CD4-positive, alpha-beta T cell (primary cell): ENCODE results near the gene MSMO1. TPM values are rescaled to one million over a fixed set of nuclear protein-coding genes. Genes with fewer than 3 reads are reported as not detected.
A peak's percentile ranks its signal among the peaks of the same experiment; 100 is the strongest.

ENCODE experiments used
- ATAC-seq: fragments of 200-7000 bp; cut with Tn5 transposase; one replicate; pipeline ENCODE4 v1.10.0; 2022; ENCODE audit warnings: mild to moderate bottlenecking; ENCODE audit not compliant: poor library complexity
- CTCF ChIA-PET: fragments of 350-600 bp; sonication (Branson Sonifier 250); formaldehyde crosslinking; loops from one replicate; lab custom pipeline; 2021; ENCODE audit warnings: antibody characterized with exemption, inconsistent platforms; lab: Charles Lee
- POLR2A ChIA-PET: fragments of 350-600 bp; sonication (Branson Sonifier 250); formaldehyde crosslinking; loops from one replicate; lab custom pipeline; 2021; ENCODE audit warnings: antibody characterized with exemption, inconsistent platforms; lab: Charles Lee
- DNase-seq, 14 experiments: peaks; one replicate each; pipeline ENCODE4 v3.0.0-alpha.2; 2013 to 2020; ENCODE audit warnings: mixed read lengths in 2 of 14
- H3K27ac ChIP-seq, 2 donors: one replicate each; pipeline versions ENCODE4 v1.5.1 to v1.7.0; 2013; ENCODE audit warnings: low read length in 2 of 2, low read depth in 1 of 2, mild to moderate bottlenecking in 1 of 2
- H3K27me3 ChIP-seq, 2 experiments: 1 replicate in 1 of 2; 2 replicates in 1 of 2; pipeline versions ENCODE4 v1.6.1 to v1.7.0; 2013; ENCODE audit warnings: low read length in 2 of 2, control low read depth in 1 of 2, mild to moderate bottlenecking in 1 of 2, moderate library complexity in 1 of 2; ENCODE audit not compliant: insufficient read depth in 2 of 2, control insufficient read depth in 1 of 2
- H3K36me3 ChIP-seq: one replicate; pipeline ENCODE4 v1.6.1; 2013; ENCODE audit warnings: low read length, control low read depth; ENCODE audit not compliant: insufficient read depth
- H3K4me1 ChIP-seq: one replicate; pipeline ENCODE4 v1.6.1; 2013; ENCODE audit warnings: low read length, control low read depth; ENCODE audit not compliant: insufficient read depth
- H3K4me3 ChIP-seq: one replicate; pipeline ENCODE4 v1.5.1; 2013; ENCODE audit warnings: mild to moderate bottlenecking, low read length, moderate library complexity
- H3K9me3 ChIP-seq, 2 experiments: 1 replicate in 1 of 2; 2 replicates in 1 of 2; pipeline versions ENCODE4 v1.6.1 to v1.7.0; 2013; ENCODE audit warnings: low read length in 2 of 2, mild to moderate bottlenecking in 2 of 2, control low read depth in 1 of 2, moderate library complexity in 1 of 2; ENCODE audit not compliant: control insufficient read depth in 1 of 2, insufficient read depth in 1 of 2
- H3K27ac Mint-ChIP-seq: one replicate; pipeline ENCODE4 v1.8.0; 2020; ENCODE audit warnings: mixed read lengths
- H3K27me3 Mint-ChIP-seq: one replicate; pipeline ENCODE4 v1.8.0; 2021; ENCODE audit warnings: mixed read lengths
- H3K36me3 Mint-ChIP-seq: one replicate; pipeline ENCODE4 v1.8.0; 2021; ENCODE audit warnings: low read depth, mixed read lengths
- H3K4me1 Mint-ChIP-seq: one replicate; pipeline ENCODE4 v1.8.0; 2021; ENCODE audit warnings: low read depth, mixed read lengths
- H3K4me3 Mint-ChIP-seq: one replicate; pipeline ENCODE4 v1.8.0; 2020; ENCODE audit warnings: mild to moderate bottlenecking, mixed read lengths
- H3K9me3 Mint-ChIP-seq: one replicate; pipeline ENCODE4 v1.8.0; 2020; ENCODE audit warnings: mixed read lengths
- CTCF ChIP-seq: fragments of 200-600 bp; IDR thresholded peaks from one replicate; pipeline ENCODE4 v1.8.0; 2022; ENCODE audit warnings: antibody characterized with exemption, mild to moderate bottlenecking
- intact Hi-C, 2 experiments: fragments of 100-400 bp; cut with DNase I in 1 of 2; cut with micrococcal nuclease in 1 of 2; formaldehyde crosslinking; loops; one replicate each; pipeline versions ENCODE4 v1.15.1 to v1.9.0; 2023 to 2025; cut with DNase I, micrococcal nuclease
- total RNA-seq, 174 experiments: library from RNA in 2 of 174; stranded (reverse) in 2 of 174; gene quantifications; one replicate each; pipeline ENCODE4 v1.2.3 and lab custom pipeline; 2021 to 2026

The MSMO1 gene
- total RNA-seq, 2 experiments from 2014 or later = 13.3 to 15.1 TPM

DNA sequence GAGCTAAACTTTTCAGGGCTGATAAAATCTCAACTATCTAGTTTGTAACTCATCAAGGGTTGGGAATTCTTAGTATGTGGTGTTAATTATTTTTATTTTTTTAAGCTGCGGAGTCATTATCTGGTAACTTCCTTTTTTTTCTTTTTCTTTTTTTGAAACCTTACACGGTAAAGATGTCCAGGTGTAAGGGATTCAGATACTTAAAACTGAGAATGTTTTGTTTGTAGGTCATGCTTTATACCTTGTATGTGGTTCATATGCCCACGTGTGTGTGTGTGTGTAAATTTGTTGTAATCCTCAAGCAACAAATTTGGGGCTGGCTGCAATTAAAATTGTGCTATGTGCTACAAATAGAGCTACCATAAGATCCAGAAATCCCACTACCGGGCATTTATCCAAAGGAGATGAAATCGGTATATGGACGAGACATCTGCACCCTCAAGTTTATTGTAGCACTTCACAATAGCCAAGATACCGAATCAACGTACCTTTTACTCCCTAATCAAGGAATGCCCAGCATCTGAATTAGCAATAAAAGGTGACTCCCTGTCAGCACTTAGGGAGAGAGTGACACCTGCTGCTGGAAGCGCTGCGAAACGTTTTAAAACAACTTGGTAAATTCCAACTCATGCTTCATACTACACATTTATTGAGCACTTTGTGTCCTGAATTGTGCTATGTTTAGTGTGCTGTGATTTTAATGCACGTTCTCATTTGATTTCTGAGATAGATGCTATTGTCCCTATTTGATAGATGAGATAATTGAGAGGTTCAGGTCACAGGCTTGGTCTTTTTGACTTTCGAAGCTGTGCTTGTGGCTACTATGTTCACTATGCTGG is 16.1 kb downstream of the MSMO1 start:
- intact Hi-C loops = loop anchor here (1.0 kb wide), 1 partner anchor 212 kb away; no protein-coding TSS in a partner anchor
- Mint-ChIP-seq H3K27me3 (no peaks in the 10 kb centered on the region), H3K4me3 (no peak overlapping the region), H3K27ac (no peak overlapping the region), H3K36me3 (peaks cover 40% of the 10 kb centered on the region), H3K4me1 (no peaks in the 10 kb centered on the region), H3K9me3 (no peaks in the 10 kb centered on the region)
- no peak for ATAC-seq
- peak in 5 of 14 experiments; percentile 14 to 52 (median 37) for DNase-seq
- H3K4me3 ChIP-seq = no peak overlapping the region
- no peak overlapping the region for H3K27ac ChIP-seq
- H3K36me3 ChIP-seq = peaks cover 30% of the 10 kb centered on the region
- ChIA-PET POLR2A (interaction anchor here (1.3 to 1.8 kb wide), 3 partner anchors 16 to 212 kb away, joined by 3 to 8 read pairs (median 6); partner anchors contain the start of gene MSMO1), CTCF (interaction anchor here (1.0 to 2.2 kb wide), 4 partner anchors 29 to 231 kb away, joined by 3 to 11 read pairs (median 3); partner anchors contain the start of gene TMEM192)
- peak; percentile 44 for TF ChIP-seq CTCF
- H3K4me1 ChIP-seq = no peaks in the 10 kb centered on the region
- H3K9me3 ChIP-seq = no peaks in the 10 kb centered on the region
- no peaks in the 10 kb centered on the region for H3K27me3 ChIP-seq

DNA sequence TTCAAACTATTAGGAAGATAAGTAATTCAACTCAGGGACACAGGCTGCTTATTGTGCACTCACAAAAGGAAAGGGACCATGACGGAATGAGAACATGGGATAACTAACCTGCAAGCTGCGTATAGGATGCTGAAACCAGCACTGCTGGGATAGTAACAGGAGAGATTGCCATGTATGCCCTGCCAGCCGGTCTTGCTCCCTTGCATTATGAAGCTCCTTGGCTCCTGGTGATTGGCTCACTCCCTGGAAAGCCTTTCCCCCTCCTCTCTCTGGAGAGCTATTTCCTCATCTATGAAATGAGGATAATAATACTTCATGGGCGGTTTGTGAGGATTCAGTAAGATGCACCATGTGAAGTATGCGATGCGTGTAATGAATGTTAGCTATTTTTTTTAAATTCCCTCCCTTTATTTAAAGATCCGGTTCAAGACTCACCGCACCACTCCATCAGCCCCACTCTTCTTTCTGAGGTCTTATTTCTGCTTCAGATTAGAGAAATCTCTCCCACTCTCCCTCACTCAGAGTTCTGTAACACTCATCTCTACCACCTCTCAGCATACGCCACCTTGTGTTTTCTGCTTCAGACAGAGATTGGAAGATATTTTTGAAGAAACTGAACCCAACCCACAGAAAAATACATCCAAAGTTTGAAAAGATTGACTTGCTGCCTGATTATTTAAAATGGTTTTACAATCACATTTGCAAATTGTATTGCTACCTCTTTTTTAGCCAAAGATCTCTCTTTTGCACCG is 18.4 kb downstream of the MSMO1 start:
- intact Hi-C loops = no loop called here
- Histone ChIP-seq H3K36me3 (peaks cover 18% of the 10 kb centered on the region), H3K27ac (no peak overlapping the region), H3K4me1 (no peaks in the 10 kb centered on the region), H3K4me3 (no peak overlapping the region), H3K27me3 (no peaks in the 10 kb centered on the region), H3K9me3 (no peaks in the 10 kb centered on the region)
- Mint-ChIP-seq H3K36me3 (peaks cover 19% of the 10 kb centered on the region), H3K9me3 (no peaks in the 10 kb centered on the region), H3K27ac (no peak overlapping the region), H3K4me1 (no peaks in the 10 kb centered on the region), H3K4me3 (no peak overlapping the region), H3K27me3 (no peaks in the 10 kb centered on the region)
- no peak for TF ChIP-seq CTCF
- ChIA-PET POLR2A (interaction anchor here (1.6 kb wide), 1 partner anchor 215 kb away, joined by 4 read pairs; no protein-coding TSS in a partner anchor), CTCF (interaction anchor here (1.5 kb wide), 1 partner anchor 12 kb away, joined by 3 read pairs; no protein-coding TSS in a partner anchor)
- DNase-seq (no peak), ATAC-seq (no peak)
